Esophagus muscularis mucosa (tissue), 3 donors: ENCODE measurements around the gene PCBP3.

Experiments
- CTCF ChIP-seq, 3 experiments: fragments of 200-600 bp in 2 of 3; fragments of 450-650 bp in 1 of 3; sonication (generic) in 2 of 3; IDR thresholded peaks; one replicate each; pipeline ENCODE4 v1.5.1; 2017 to 2019; ENCODE audit warnings: antibody characterized with exemption in 3 of 3, mild to moderate bottlenecking in 2 of 3, moderate library complexity in 1 of 3
- POLR2AphosphoS5 ChIP-seq, 2 donors: sonication (generic); formaldehyde crosslinking; IDR thresholded peaks; one replicate each; pipeline ENCODE4 v1.6.1; 2017; ENCODE audit warnings: antibody characterized with exemption in 2 of 2

GRCh38 chr21:45601551-45601950, 42.0 kb upstream of the PCBP3 start:
- TF ChIP-seq CTCF (IDR thresholded peaks at IDR 0.05) = no peak
- no peak for TF ChIP-seq POLR2AphosphoS5 (IDR thresholded peaks at IDR 0.05)
